KOPT-K1 (cell line): ENCODE results near the gene METRN.

Source experiments
- H3K27ac ChIP-seq: fragments of 200-600 bp; sonication (generic); 2 replicates; pipeline ENCODE4 v1.5.1; 2016; ENCODE audit warnings: antibody characterized with exemption, mild to moderate bottlenecking, low read depth, low read length; ENCODE audit not compliant: poor library complexity, severe bottlenecking
- H3K36me3 ChIP-seq: fragments of 200-600 bp; sonication (generic); 2 replicates; pipeline ENCODE4 v1.5.1; 2017; ENCODE audit warnings: antibody characterized with exemption, mild to moderate bottlenecking, low read length, moderate library complexity; ENCODE audit not compliant: insufficient read depth
- H3K9me3 ChIP-seq: fragments of 200-600 bp; sonication (generic); 2 replicates; pipeline ENCODE4 v1.5.1; 2017; ENCODE audit warnings: antibody characterized with exemption, low read length, mild to moderate bottlenecking; ENCODE audit not compliant: insufficient read depth, poor library complexity, severe bottlenecking

The METRN gene

GRCh38 chr16:766820-767640, 52.1 kb downstream of the METRN start:
- no peaks in the 10 kb centered on the region for H3K36me3 ChIP-seq
- no peak overlapping the region for H3K27ac ChIP-seq

GRCh38 chr16:767743-768235, 52.9 kb downstream of the METRN start:
- H3K36me3 ChIP-seq = no peaks in the 10 kb centered on the region
- no peak overlapping the region for H3K27ac ChIP-seq
- no peaks in the 10 kb centered on the region for H3K9me3 ChIP-seq

More at GRCh38 chr16:766820-767640, 52.1 kb downstream of the METRN start:
- H3K9me3 ChIP-seq = no peaks in the 10 kb centered on the region

- Histone ChIP-seq H3K9me3 (no peaks in the 10 kb centered on the region), H3K27ac (no peak overlapping the region), H3K36me3 (no peaks in the 10 kb centered on the region)
These were observed 53.5 kb downstream of the METRN start for GRCh38 chr16:768428-768827.
